ENCODE measurements around the gene CEMIP. TPM values are rescaled to one million over a fixed set of nuclear protein-coding genes. Genes with fewer than 3 reads are reported as not detected.

The CEMIP gene
- total RNA-seq, result 131 TPM in 2 replicates

GRCh38 chr15:80778964-80779657, at the start of gene CEMIP:
Gene CEMIP, plus strand, starts transcription at chr15:80779370. Its CDS starts 94,510 bp downstream, at chr15:80873880.
- DNase-seq (ENCODE audit: low read depth), result peak; percentile 79
- TF ChIP-seq CTCF (IDR thresholded peaks at IDR 0.05; ENCODE audit: insufficient read depth, low read depth, low read length), result peak; percentile 84
- peak within 1 kb of the TSS; percentile 59 for H3K4me3 ChIP-seq (ENCODE audit: low read depth, low read length)

- no peak overlapping the region for H3K4me3 ChIP-seq (ENCODE audit: low read depth, low read length)
- DNase-seq (ENCODE audit: low read depth), result no peak
- no peak for TF ChIP-seq CTCF (IDR thresholded peaks at IDR 0.05; ENCODE audit: insufficient read depth, low read depth, low read length)
These were observed 48.8 kb upstream of the CEMIP start for GRCh38 chr15:80730387-80730786.

DNA sequence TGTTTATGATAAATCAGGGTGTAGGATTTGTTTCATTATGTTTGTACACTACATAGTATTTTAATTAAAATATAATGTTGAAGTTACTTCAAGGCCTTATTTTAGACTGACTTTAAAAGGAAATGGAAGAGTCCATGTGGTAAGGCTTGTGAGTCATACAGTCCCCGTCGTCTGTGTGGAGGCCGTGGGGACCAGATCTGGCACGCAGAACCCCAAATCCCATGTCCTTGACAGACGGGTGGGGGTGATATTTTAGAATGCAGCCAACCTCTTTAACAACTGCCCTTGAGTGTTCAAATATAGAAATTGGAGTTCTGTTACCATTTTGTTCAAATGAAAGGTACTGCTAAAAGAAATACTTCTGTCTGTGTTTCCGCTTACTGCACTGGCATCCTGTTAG, 48.2 kb upstream of the CEMIP start:
- DNase-seq (ENCODE audit: low read depth), result no peak
- no peak for TF ChIP-seq CTCF (IDR thresholded peaks at IDR 0.05; ENCODE audit: insufficient read depth, low read depth, low read length)
- no peak overlapping the region for H3K4me3 ChIP-seq (ENCODE audit: low read depth, low read length)

GRCh38 chr15:80732167-80732566, 47.0 kb upstream of the CEMIP start:
- no peak for TF ChIP-seq CTCF (IDR thresholded peaks at IDR 0.05; ENCODE audit: insufficient read depth, low read depth, low read length)
- DNase-seq (ENCODE audit: low read depth), result no peak

DNA sequence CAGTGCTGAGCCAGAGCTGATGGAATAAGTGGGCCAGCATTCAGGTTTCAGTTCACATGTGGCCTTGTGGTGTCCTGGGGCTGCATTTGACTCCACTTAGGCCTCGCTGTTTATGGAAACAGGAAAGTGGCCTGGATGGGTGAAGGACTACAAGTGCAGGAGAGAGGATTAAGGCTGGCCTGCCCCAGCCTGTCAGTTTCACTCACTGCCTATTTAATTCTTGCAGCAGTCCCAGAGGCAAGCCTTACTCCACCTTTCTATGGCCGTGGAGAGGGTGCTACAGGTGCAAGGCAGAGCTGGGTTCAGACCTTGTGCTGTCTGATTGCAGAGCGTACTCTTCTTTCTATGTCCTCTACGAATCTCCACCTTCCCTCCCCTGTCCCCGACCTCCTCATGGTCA, 46.4 kb upstream of the CEMIP start:
- no peak for TF ChIP-seq CTCF (IDR thresholded peaks at IDR 0.05; ENCODE audit: insufficient read depth, low read depth, low read length)
- DNase-seq (ENCODE audit: low read depth), result no peak
- no peak overlapping the region for H3K4me3 ChIP-seq (ENCODE audit: low read depth, low read length)

More at GRCh38 chr15:80732167-80732566, 47.0 kb upstream of the CEMIP start:
- no peak overlapping the region for H3K4me3 ChIP-seq (ENCODE audit: low read depth, low read length)

- no peak for DNase-seq (ENCODE audit: low read depth)
- no peak overlapping the region for H3K4me3 ChIP-seq (ENCODE audit: low read depth, low read length)
- no peak for TF ChIP-seq CTCF (IDR thresholded peaks at IDR 0.05; ENCODE audit: insufficient read depth, low read depth, low read length)
These were observed 45.7 kb upstream of the CEMIP start for GRCh38 chr15:80733460-80733859.

DNA sequence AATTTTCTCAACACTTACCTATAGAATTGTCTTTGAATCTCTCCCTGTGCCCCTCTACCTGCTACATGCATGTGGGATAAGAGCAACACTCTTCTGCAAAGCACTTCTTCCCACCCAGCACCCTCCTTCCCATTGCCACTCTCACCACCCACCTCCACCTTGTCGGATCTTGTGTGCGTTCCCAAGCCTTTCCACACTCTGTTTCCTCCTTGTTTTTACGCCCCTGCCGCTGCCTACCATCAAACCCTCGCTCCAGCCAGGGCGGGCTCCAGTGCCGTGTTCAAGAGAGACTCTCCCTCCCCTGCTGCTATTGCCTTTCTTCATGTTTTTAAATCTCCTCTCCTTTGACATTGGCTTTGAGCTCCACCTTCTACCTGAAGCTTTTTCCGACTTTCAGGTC, 43.8 kb upstream of the CEMIP start:
- TF ChIP-seq CTCF (IDR thresholded peaks at IDR 0.05; ENCODE audit: insufficient read depth, low read depth, low read length), result no peak
- H3K4me3 ChIP-seq (ENCODE audit: low read depth, low read length), result no peak overlapping the region
- no peak for DNase-seq (ENCODE audit: low read depth)
